VCaP (cell line): ENCODE data around the gene TAGLN.
A peak's percentile ranks its signal among the peaks of the same experiment; 100 is the strongest.

Experiments
- H3K27ac ChIP-seq: fragments of 450-650 bp; 2 replicates; pipeline ENCODE4 v1.5.1; 2017
- TF ChIP-seq, protein P1 (sequence below): fragments of 450-650 bp; conservative IDR thresholded peaks from 2 replicates; pipeline ENCODE4 v1.5.1; 2017; ENCODE audit warnings: mild to moderate bottlenecking, moderate library complexity

TAGLN gene

GRCh38 chr11:117176186-117176585, 23.0 kb upstream of the TAGLN start:
- peak overlapping the region; percentile 87 for H3K27ac ChIP-seq
- TF ChIP-seq, protein P1, sequence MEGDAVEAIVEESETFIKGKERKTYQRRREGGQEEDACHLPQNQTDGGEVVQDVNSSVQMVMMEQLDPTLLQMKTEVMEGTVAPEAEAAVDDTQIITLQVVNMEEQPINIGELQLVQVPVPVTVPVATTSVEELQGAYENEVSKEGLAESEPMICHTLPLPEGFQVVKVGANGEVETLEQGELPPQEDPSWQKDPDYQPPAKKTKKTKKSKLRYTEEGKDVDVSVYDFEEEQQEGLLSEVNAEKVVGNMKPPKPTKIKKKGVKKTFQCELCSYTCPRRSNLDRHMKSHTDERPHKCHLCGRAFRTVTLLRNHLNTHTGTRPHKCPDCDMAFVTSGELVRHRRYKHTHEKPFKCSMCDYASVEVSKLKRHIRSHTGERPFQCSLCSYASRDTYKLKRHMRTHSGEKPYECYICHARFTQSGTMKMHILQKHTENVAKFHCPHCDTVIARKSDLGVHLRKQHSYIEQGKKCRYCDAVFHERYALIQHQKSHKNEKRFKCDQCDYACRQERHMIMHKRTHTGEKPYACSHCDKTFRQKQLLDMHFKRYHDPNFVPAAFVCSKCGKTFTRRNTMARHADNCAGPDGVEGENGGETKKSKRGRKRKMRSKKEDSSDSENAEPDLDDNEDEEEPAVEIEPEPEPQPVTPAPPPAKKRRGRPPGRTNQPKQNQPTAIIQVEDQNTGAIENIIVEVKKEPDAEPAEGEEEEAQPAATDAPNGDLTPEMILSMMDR: no peak

GRCh38 chr11:117177534-117178209, 21.5 kb upstream of the TAGLN start:
- TF ChIP-seq, protein P1: no peak
- peak overlapping the region; percentile 87 for H3K27ac ChIP-seq

DNA sequence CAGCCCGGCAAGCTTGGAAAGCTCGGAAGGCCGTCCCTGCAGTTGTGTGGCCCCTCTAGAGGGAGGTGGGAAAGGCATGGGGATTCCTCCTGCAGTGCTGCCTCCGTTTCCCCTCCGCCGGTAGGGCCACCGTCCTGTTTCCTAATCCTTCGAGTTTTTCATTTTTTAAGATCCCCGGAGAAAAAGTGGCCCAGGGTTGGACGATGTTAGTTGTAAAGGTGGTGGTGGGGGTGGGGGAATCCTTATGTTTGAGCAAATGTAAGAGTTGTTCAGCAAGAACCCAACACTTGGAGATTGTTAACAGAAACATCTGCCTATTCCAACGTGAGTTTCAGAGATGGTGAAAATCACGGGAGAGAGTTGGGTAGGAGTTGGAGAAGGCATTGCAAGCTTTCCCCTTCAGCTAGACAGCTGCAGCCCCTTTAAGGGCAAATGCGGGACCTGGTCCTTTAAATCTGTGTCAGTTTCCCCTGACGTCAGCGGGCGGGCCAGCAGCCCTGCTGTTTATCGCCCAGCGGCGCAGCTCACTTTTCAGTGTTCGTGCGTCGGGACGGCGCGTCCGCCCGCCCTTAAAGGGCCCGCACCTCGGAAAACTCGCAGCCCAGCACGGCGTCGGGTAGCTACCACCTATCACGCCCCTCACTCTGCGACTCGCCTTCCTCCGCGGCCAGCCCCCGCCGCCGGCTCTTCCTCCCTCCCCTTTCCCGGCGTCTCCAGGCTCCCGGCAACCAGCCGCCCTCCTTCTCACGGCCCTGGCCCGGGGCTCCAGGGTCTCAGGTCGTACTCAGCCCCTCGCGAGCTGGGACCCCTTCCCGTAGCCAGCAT, 20.7 kb upstream of the TAGLN start, which contains the start of gene SIDT2:
SIDT2 (plus strand) TSS at position 534 of the 825 bp plus-strand sequence. CDS start 521 bp downstream, outside the sequence.
- TF ChIP-seq, protein P1: no peak
- H3K27ac ChIP-seq: peak within 1 kb of the TSS; percentile 87

- H3K27ac ChIP-seq: peak overlapping the region; percentile 87
These were observed 19.8 kb upstream of the TAGLN start for GRCh38 chr11:117179048-117179999.

GRCh38 chr11:117180020-117180419, 19.1 kb upstream of the TAGLN start:
- peak overlapping the region; percentile 87 for H3K27ac ChIP-seq
- TF ChIP-seq, protein P1: no peak

More at GRCh38 chr11:117179048-117179999, 19.8 kb upstream of the TAGLN start:
- TF ChIP-seq, protein P1: no peak

- TF ChIP-seq, protein P1: no peak; the same call in 1 of the 2 replicates
- peak overlapping the region; percentile 68; the same call in 1 of the 2 replicates for H3K27ac ChIP-seq
These were observed 18.2 kb upstream of the TAGLN start for GRCh38 chr11:117180661-117181585.
